LNCAP (cell line): Measurements from ENCODE around the gene TFR2.

Experiments used
- CTCF ChIP-seq: fragments of 450-650 bp; IDR thresholded peaks from 2 replicates; pipeline ENCODE4 v1.5.1; 2017; ENCODE audit warnings: mild to moderate bottlenecking

The TFR2 gene

GRCh38 chr7:100614308-100614861 is 27.0 kb downstream of the TFR2 start:
- no peak for TF ChIP-seq CTCF

GRCh38 chr7:100613412-100614175 is 27.8 kb downstream of the TFR2 start:
- TF ChIP-seq CTCF = no peak

- TF ChIP-seq CTCF = no peak
Observed at GRCh38 chr7:100612730-100613390, 28.5 kb downstream of the TFR2 start.

- TF ChIP-seq CTCF = no peak
Observed at GRCh38 chr7:100611983-100612729, 29.2 kb downstream of the TFR2 start, which contains the start of gene MOSPD3. MOSPD3 (plus strand) TSS chr7:100612540; CDS start chr7:100612792, 252 bp downstream.

GRCh38 chr7:100609958-100610357 is 31.4 kb downstream of the TFR2 start:
- no peak for TF ChIP-seq CTCF

- no peak for TF ChIP-seq CTCF
Observed at GRCh38 chr7:100607111-100607510, 34.2 kb downstream of the TFR2 start.

- no peak for TF ChIP-seq CTCF
Observed at GRCh38 chr7:100606313-100606712, 35.0 kb downstream of the TFR2 start.
